Duodenal mucosa (tissue), 2 donors: ENCODE measurements around the gene ARHGAP30.
A peak's percentile ranks its signal among the peaks of the same experiment; 100 is the strongest.

Experiments
- H3K27ac ChIP-seq: one replicate; pipeline ENCODE4 v1.7.0; 2013; ENCODE audit warnings: low read depth, low read length
- H3K27me3 ChIP-seq, 2 donors: one replicate each; pipeline ENCODE4 v1.7.0; 2013; ENCODE audit warnings: low read length in 2 of 2, control low read depth in 1 of 2; ENCODE audit not compliant: insufficient read depth in 2 of 2, control insufficient read depth in 1 of 2
- H3K36me3 ChIP-seq, 2 donors: one replicate each; pipeline ENCODE4 v1.7.0; 2013; ENCODE audit warnings: low read length in 2 of 2, control low read depth in 1 of 2; ENCODE audit not compliant: insufficient read depth in 2 of 2, control insufficient read depth in 1 of 2
- H3K4me1 ChIP-seq, 2 donors: one replicate each; pipeline ENCODE4 v1.7.0; 2013; ENCODE audit warnings: low read length in 2 of 2, control low read depth in 1 of 2; ENCODE audit not compliant: insufficient read depth in 2 of 2, control insufficient read depth in 1 of 2
- H3K4me3 ChIP-seq, 2 donors: one replicate each; pipeline ENCODE4 v1.7.0; 2013; ENCODE audit warnings: low read length in 2 of 2, low read depth in 1 of 2
- H3K9ac ChIP-seq, 2 donors: one replicate each; pipeline ENCODE4 v1.7.0; 2013; ENCODE audit warnings: low read length in 2 of 2, low read depth in 1 of 2
- H3K9me3 ChIP-seq, 2 donors: one replicate each; pipeline ENCODE4 v1.7.0; 2013; ENCODE audit warnings: low read length in 2 of 2, control low read depth in 1 of 2; ENCODE audit not compliant: control insufficient read depth in 1 of 2

Gene ARHGAP30

GRCh38 chr1:161090617-161091016 lies 20.9 kb upstream of the ARHGAP30 start:
- Histone ChIP-seq H3K27me3 (no peaks in the 10 kb centered on the region), H3K9ac (no peak overlapping the region), H3K4me1 (peaks cover 21 to 26% of the 10 kb centered on the region in 2 donors), H3K36me3 (no peaks in the 10 kb centered on the region), H3K4me3 (no peak overlapping the region), H3K27ac (no peak overlapping the region), H3K9me3 (no peaks in the 10 kb centered on the region)

GRCh38 chr1:161089938-161090337 lies 20.2 kb upstream of the ARHGAP30 start:
- H3K4me1 ChIP-seq, result peaks cover 26 to 27% of the 10 kb centered on the region in 2 donors
- H3K27me3 ChIP-seq, result no peaks in the 10 kb centered on the region
- no peak overlapping the region for H3K27ac ChIP-seq
- no peaks in the 10 kb centered on the region for H3K36me3 ChIP-seq
- no peak overlapping the region for H3K9ac ChIP-seq
- H3K9me3 ChIP-seq, result no peaks in the 10 kb centered on the region
- no peak overlapping the region for H3K4me3 ChIP-seq

- Histone ChIP-seq H3K27me3 (no peaks in the 10 kb centered on the region), H3K36me3 (no peaks in the 10 kb centered on the region), H3K4me3 (peak within 1 kb of the TSS; percentile 55 to 62), H3K4me1 (peaks cover 27 to 28% of the 10 kb centered on the region in 2 donors), H3K9ac (peak within 1 kb of the TSS; percentile 32 to 58), H3K9me3 (no peaks in the 10 kb centered on the region), H3K27ac (no peak within 1 kb of the TSS)
Measured at GRCh38 chr1:161089251-161089924, 19.7 kb upstream of the ARHGAP30 start, which contains the start of gene NECTIN4. TSS of gene NECTIN4 (minus strand) at chr1:161089558. CDS start at chr1:161089296, 262 bp downstream.

GRCh38 chr1:161088587-161089110 lies 19.0 kb upstream of the ARHGAP30 start:
- H3K9me3 ChIP-seq, result no peaks in the 10 kb centered on the region
- peaks cover 32 to 36% of the 10 kb centered on the region in 2 donors for H3K4me1 ChIP-seq
- H3K36me3 ChIP-seq, result no peaks in the 10 kb centered on the region
- H3K4me3 ChIP-seq, result peak overlapping the region; percentile 55 to 62
- no peak overlapping the region for H3K27ac ChIP-seq
- H3K27me3 ChIP-seq, result no peaks in the 10 kb centered on the region
- peak overlapping the region; percentile 32 to 58 for H3K9ac ChIP-seq

GRCh38 chr1:161086457-161086856 lies 16.8 kb upstream of the ARHGAP30 start:
- no peaks in the 10 kb centered on the region for H3K9me3 ChIP-seq
- H3K4me1 ChIP-seq, result peaks cover 36 to 44% of the 10 kb centered on the region in 2 donors
- H3K9ac ChIP-seq, result no peak overlapping the region
- H3K36me3 ChIP-seq, result no peaks in the 10 kb centered on the region
- H3K27ac ChIP-seq, result no peak overlapping the region
- no peak overlapping the region for H3K4me3 ChIP-seq
- no peaks in the 10 kb centered on the region for H3K27me3 ChIP-seq

GRCh38 chr1:161085165-161085564 lies 15.5 kb upstream of the ARHGAP30 start:
- H3K27me3 ChIP-seq, result no peaks in the 10 kb centered on the region
- no peak overlapping the region for H3K4me3 ChIP-seq
- H3K9ac ChIP-seq, result no peak overlapping the region
- no peaks in the 10 kb centered on the region for H3K9me3 ChIP-seq
- H3K36me3 ChIP-seq, result no peaks in the 10 kb centered on the region
- H3K4me1 ChIP-seq, result peaks cover 36 to 53% of the 10 kb centered on the region in 2 donors
- no peak overlapping the region for H3K27ac ChIP-seq

- H3K4me3 ChIP-seq, result no peak overlapping the region
- no peak overlapping the region for H3K27ac ChIP-seq
- H3K9me3 ChIP-seq, result no peaks in the 10 kb centered on the region
- no peaks in the 10 kb centered on the region for H3K27me3 ChIP-seq
- no peaks in the 10 kb centered on the region for H3K36me3 ChIP-seq
- no peak overlapping the region for H3K9ac ChIP-seq
- H3K4me1 ChIP-seq, result peaks cover 34 to 50% of the 10 kb centered on the region in 2 donors
Measured at GRCh38 chr1:161084597-161084988, 14.9 kb upstream of the ARHGAP30 start.

GRCh38 chr1:161083748-161084596 lies 14.3 kb upstream of the ARHGAP30 start:
- Histone ChIP-seq H3K4me1 (peaks cover 29 to 48% of the 10 kb centered on the region in 2 donors), H3K9ac (peak overlapping the region in 1 of 2 donors; percentile 42), H3K4me3 (no peak overlapping the region), H3K9me3 (no peaks in the 10 kb centered on the region), H3K36me3 (no peaks in the 10 kb centered on the region), H3K27ac (peak overlapping the region; percentile 16), H3K27me3 (no peaks in the 10 kb centered on the region)

- Histone ChIP-seq H3K4me1 (peaks cover 24 to 42% of the 10 kb centered on the region in 2 donors), H3K9ac (peak overlapping the region in 1 of 2 donors; percentile 42), H3K36me3 (no peaks in the 10 kb centered on the region), H3K27ac (peak overlapping the region; percentile 30), H3K9me3 (no peaks in the 10 kb centered on the region), H3K27me3 (no peaks in the 10 kb centered on the region), H3K4me3 (no peak overlapping the region)
Measured at GRCh38 chr1:161082996-161083747, 13.5 kb upstream of the ARHGAP30 start.
